Measurements from ENCODE around the gene NOD1.

NOD1 gene

DNA sequence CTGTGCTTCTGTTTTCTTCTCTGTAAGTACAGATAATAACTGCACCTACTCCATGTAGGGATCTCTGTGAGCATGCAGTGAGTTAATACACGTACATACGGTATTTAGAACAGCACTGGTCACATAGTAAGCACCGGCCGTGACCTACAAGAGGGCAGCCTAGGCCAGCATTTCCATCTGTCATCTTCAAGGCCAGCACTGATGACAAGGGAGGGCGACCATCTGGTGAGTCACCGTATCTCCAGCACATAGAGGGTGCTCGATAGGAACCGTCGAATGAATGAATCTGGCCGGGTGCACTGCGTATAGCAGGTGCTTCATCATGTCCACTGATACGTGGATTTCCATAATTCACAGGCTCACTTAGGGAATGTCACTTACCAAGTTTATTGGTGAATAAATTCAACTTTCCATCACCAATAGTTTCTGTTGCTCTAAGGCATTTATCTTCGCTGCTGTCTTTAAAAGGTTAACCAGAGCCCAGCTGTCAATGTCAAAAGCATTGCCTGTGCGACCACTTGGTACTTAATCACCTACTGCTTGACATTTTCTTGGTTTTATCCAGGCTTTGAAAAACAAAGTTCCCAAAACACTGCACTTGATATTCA, 8.3 kb downstream of the NOD1 start:
- peak in 1 of 14 donors; percentile 85 for DNase-seq

DNA sequence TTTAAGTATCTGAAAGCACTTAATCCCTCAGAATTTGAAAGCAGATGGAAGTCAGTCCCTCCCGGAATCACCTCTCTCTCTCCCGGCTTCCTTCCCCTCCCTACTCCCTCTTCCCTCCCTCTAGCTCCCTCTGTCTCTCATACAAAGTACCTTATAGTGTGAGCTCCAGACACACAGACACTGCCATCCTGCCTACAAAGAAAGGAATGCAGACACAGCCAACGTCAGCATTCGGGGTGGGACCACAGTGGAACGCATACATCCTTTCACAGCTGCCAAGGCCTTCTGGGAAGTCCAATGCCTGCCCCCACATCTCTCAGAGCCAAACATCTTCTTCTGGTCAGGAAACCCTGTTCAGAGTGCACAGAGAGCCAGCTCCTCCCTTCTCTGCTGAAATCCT, 9.3 kb downstream of the NOD1 start:
- peak in 3 of 14 donors; percentile 13 to 64 (median 63) for DNase-seq

DNA sequence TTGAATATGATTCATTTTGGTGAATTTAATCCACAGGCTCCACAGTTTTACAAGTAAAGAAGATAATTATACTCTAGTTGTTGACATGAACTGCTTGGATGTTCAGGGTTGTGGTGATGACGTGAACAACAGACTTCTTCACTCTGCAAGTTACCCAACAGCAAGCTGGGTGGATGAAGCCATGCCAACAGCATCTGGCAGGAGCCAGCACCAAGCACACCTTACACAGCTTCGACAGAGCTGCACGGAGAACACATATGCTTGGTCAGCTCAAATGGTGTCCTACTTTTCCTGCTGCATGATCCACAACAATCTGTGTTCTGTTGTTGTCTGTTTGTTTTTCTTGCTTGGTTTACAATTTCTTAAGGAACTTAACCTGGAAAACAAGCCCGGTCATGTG, 9.8 kb downstream of the NOD1 start:
- DNase-seq: no peak

DNA sequence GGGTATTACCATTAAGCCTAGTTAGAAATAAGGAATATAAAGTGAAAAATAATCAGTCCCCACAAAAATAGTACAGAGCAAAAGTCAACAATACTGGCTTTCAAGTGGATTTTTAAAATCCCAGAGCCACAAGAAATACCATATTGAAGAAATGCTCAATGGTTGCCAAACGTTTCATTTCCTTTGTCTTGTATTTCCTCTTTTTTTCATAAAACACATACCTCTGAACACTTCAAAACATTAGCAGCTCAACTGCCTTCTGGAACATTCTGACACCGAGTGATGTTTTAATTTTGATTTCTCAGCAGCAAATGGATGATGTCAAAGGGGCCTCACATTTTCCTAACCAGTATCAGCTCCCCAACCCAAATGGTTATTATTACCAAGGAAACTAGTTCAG, 10.5 kb downstream of the NOD1 start:
- DNase-seq: no peak

DNA sequence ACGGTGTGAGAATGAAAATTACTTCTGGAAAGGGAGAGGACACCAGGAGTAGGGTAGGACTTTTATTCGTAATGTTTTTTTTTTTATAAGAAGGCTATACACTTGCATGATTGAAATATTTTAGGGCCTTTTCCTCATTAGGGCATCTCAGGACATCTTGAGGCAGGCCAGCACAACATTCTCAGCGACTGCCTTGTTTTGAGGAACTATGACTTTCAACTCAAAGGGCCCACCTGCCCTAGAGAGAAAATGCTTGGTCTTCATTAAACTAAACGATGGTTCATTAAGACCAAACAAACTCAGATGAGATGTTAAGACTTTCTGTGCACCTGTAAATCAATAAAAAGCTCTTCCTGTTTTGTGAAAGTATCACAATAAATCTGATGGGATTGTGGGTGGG, 11.3 kb downstream of the NOD1 start:
- DNase-seq: no peak

DNA sequence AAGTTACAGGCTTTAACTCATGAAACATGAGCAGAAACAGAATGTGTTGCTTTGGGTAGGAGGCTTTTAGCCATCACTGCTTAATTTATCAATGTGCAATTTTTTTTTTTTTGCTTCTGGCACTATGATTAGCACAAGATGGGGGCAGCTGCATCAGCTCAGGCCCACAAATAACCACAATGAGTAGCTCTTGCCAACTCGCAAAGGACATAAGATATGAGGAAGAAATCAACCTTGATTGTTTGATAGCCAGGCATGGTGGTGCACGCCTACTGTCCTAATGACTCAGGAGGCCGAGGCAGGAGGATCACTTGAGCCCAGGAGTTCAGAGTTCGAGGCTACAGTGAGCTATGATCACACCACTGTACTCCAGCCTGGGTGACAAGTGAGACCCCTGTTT, 12.3 kb downstream of the NOD1 start:
- no peak for DNase-seq

DNA sequence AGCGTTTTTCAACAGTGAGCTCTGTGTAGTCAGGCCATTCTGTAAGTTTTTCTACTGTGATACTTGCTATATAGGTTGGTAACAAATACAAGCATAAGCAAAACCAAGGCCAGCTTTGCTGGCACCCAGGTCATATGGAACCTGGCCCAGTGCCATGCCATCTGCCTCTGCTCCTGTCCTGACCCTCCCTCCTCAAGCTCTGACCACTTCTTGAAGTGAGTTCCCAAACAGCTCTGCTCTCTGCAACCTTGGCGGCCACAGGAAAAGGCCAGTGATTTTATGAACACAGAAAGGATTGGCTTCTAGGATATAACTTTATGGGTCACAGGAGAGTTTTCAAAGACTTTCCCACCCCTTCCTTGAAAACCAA, 12.8 kb downstream of the NOD1 start:
- peak in 1 of 14 donors; percentile 77 for DNase-seq

DNA sequence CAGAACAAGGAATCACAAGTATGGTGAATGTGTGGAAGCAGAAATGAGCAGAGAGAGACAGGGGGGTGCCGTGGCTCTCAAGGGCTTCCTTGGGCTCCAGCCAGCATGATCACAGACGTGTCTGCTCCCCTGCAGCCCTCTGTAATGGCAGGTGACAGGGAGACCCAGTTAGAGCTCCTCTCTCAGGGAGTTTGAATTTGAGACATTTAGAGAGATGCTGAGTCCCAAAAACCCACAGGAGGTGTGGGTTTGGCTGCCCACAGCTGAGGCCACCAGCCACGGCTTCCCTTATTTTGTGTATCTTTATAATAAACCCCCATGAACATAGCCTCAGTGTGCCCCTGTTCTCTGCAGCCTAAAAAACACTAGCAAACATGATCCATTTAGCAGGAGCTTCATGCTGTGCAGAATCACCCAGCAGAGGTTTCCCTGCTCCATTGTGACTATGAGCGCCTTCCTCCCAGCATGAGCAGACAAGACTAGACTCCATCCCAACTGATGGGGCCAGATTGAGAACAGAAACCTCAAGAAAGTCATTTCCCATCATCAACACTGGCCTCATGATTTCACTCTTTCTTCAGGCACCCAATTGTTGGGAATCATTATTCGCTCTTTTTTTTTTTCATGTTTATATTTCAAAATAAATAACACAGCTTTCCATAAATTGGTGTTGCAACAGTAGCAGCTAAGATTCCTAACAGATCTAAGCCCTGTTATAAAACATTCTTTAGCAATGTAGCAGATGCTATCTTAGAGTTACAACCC, 13.4 kb downstream of the NOD1 start:
- peak in 1 of 14 donors; percentile 41 for DNase-seq

DNA sequence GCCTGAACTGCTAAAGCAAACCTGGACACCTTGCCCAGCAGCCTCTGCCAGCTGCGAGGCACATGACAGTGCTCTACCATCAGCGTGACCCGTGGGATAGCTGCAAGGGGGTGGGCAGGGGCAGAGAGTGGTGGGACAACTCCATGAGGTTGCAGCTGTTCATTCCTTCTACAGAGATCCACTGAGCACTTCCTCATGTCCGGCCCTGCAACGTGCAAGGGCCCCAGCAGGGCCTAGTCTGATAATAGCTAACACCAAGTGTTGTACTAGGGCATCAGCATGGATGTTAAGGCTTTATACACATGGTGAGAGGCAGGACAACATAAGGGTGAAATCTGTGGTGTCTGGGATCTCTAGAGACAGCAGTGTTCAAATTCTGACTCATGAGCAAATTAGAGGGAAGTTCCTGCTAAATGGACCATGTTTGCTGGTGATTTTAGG, 14.3 kb downstream of the NOD1 start:
- no peak for DNase-seq

DNA sequence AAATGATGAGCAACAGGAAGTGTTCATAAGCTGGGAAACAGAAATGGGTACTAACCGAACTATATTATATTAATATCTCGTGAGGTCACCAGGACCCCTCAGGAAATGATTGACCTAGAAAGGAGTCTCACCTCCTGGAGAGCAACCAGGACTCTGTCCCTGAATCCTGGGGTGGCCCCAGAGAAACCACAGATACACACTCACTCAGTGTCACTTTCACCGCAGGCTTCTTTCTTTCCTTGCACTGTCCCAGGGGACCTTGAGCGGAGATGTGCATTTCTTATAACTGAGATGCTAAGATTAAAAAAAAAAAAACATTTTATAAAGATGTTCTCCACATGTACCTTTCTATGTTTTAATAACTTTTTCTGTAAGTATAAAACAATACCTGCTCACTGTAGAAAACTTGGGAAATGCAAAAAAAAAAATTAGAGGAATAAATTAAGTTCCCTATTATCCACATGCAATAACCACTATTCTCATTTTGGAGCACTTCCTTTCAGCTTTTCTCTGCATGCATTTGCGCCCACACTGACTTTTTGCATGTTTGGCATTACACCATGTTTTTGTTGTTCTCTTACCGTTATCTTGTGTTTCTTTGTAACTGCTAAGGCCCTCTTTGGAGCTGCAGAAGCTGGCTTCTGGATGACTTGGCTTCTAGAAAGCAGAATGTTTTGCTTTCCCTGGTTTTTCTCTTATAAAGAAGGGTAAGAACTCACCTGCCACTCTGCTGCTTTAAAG, 15.0 kb downstream of the NOD1 start:
- DNase-seq: no peak

DNA sequence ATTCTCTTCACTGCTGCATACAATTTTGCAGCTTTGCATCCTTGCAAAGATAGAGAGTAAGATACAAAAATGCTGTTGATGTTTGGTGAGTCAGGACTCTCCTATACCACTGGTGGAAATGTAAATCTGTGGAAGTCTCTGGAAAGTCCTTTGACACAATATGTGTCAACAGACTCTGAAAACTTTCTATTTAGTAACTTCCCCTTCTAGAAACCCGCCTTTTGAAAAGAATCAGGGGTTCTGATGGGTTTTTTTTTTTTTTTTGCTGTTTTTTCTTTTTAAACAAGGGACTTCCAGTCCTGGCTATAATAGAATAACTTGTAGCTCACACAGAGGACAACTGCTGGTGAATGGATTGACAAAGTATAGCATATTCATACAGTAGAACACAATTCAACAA, 16.4 kb downstream of the NOD1 start:
- no peak for DNase-seq

DNA sequence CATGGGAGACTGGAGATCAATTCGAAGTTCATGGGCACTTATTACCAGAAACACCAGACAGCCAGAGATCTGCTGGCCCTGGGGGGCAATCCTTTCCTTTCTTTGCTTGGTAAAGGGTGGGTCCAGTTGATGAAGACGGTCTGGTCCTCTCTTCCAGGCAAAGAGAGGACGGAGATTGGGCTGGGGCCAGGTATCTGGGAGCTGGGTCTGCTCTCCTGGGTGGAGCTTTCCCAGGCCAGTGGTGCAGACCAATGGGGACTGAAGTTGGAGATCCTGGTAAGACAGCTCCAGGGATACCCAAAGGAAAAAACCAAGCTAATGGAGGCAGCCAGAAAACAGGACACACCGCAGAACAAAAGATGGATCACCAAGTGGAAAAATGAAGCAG, 18.3 kb downstream of the NOD1 start:
- no peak for DNase-seq

DNA sequence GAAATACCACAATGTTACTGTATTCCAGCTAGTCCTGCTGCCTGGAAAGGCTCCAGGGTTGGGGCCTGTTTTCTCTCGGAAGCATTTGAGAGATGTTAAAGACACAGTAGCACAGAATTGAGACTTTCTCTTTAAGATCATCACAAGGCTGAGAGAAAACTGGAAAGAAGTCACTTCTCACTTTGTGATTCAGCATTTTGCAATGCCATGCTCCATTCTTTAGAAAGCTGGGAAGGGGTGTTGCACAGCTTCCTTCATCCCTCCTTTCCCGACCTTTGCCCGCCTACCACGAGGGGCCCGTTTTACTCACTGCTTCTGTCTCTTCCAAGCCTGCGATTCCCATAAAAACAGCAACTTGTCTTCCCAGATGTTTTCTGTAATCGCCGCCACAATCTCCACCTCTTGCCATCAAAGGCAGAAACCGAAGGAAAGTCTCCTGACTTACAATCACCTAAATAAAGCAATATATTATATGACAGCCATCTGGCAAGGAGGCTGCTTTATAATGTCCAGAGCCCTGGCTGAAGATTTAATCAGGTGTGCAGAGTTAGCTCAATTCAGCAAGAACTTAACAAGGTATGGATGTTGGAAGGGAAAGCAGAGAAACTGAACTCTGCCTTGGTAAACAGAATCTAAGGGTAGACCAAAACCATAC, 18.9 kb downstream of the NOD1 start:
- DNase-seq: peak in 2 of 14 donors; percentile 18 to 65

DNA sequence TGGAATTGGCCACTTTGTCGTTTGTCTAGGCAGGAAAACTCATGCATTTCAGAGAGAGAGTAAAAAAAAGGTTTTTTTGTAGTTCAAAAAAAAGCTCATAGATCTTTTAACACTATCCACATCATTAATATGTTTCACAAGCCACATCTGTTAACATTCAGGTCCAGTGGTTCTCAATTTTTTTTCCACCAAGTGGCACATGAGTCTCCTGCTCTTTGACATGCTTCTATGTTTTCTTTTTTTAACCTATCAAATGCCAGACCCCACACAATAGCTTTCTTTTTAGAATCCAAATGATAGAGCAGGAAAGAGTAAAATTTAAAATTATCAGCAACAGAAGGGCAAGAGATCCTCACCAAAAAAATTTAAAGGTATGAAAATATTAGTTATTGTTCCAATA, 20.3 kb downstream of the NOD1 start:
- DNase-seq: no peak

DNA sequence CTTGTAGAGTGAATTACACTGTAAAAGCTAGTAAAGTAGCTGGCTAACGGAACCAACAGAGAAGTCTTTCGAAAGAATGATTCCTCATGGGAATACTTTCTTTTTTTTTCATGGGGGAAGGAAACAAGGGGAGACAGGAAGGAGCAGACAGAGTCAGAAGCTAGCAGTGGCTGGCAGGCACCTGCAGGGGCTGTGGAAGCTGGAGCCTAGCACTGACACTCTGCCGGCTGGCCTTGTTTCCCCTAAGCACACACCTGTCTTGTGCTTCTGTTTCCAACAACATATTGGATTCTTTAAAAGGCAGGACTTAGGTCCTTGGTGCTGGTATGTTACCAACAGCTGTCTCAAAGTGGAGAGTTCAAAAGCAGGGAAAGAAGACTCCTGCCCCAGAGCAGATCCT, 24.7 kb downstream of the NOD1 start:
- DNase-seq: no peak

DNA sequence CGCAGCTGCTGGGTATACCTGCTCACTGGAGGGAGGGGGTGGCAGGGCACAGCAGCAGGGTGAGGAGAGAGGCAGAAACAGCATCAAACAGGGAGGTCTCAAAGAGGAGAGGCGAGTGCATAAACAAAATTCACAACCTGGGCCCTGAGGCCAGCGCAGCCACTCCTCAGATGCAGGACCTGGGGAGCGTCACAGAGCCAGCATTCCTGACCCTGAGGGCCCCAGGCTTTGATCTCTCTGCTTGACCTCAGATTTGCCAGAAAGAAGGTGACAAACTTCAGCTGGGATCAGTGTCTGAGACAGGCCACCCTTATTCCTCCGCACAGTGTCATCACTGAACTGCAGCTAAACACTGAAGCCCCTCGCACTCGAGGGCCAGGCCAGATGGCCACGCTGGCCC, 25.6 kb downstream of the NOD1 start:
- no peak for DNase-seq

DNA sequence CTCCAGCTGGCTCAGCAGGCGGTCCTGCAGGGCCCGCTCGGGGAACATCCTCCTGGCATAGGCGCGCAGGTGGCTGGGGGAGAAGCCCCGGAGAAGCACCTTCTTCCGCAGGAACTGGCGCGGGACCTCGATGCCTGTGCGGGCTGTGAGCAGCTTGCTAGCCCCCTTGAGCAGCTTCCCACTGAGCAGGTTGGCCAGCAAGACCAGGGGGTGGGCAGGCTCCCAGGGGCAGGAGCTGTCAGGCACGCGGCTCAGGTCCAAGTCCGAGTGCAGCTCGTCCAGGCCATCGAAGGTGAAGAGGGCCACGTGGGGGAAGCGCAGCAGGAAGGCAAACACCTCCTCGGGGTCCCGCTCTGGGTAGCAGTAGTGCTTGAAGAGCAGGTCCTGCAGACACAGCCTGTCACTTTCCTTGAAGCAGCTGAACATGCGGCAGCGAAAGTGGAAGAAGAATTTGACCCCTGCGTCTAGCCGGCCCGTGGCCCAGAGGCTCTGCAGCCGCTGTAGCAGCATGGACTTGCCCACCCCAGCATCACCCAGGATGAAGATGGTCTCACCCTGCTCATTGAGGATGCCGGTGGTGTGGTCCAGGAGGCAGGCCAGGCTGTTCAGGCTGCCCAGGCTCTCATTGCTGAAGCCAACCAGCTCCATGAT, 26.2 kb downstream of the NOD1 start:
- no peak for DNase-seq

DNA sequence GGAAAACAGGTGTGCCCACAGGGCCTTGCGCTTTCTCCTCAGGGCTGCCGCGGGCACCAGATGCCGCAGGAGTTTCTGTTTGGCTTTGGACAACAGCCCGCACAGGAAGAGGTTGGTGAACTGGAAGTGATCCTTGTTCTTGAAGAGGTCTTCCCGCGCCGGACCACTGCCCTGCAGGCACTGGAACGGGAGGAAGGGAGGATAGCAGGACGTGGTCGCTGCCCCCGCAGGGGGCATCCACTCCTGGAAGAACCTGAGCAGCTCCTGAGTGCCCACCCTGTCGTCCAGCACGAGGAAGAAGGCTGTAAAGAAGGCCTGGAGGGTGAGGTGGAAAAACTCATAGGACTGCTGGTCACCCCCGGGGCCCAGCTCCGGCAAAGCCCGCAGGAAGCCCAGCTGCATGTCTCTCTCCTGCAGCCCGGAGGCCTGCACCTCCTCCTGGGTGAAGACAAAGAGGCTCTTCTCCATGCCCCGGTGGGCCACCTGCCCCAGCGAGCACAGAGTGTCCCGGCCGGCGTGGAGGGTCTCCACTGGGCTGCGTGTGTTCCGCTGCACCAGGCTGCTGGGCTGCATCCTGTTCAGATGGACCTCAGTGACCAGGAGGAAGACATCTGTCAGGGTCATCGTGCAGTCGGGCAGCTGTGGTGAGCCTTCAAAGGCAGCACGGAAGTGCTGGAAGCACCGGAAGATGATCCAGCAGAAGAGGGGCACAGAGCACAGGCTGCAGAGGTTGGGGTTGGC, 26.9 kb downstream of the NOD1 start:
- no peak for DNase-seq

DNA sequence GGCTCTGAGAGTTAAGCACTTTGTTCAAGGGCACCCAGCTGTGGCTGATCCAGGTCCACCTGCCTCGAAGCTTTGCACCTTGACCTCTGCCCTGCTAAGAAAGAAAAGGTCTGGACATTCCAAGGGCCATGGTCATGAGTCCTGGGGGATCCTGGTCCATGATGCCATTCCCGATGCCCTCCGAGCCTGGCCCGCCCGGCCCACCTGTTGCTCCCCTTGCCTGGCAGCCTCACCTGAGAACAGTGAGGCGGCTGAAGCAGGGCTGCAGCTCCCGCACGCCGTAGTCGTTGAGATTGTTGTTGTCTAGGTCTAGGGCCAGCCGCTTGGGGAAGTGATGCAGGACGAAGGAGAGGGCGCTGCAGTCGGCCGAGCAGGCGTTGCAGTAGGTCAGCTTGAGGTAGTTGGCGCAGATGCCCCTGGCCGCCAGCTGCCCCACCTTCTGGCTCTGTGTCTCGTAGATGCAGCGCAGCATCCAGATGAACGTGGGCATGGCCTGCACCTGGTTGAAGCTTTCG, 27.5 kb downstream of the NOD1 start:
- DNase-seq: no peak

DNA sequence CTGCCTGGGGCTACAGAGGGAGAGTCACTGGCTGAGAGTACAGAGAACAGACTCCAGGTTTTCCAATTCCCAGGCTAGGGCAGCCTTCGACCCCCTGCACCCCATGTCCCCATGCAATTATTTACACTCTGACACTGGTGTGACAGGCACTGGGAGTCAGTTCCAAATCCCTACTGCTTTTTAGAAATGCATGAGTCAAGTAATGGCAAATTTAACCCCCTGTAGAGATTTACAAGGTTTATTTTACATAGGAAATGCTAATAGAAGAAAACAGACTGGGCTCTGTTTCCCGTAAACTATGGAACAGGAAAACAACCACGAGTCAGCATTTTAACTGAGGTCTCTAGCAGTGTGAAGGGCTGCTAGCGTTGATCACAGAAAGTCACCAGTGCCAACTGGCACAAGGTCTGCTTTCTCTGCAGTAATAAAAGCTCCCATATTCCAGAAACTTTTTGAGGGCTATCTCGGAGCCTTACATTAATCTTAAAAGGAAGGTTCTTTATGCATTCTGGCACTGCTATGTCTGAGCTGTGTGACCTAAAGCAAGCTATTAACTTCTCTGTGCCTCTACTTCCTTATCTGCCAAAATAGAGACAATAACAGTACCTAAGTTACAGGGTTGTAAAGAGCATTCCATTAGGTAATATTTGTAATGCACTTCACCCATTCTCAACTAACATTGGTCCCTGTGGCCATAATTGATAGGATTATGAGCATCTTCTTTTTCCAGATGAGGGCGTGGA, 28.2 kb downstream of the NOD1 start:
- no peak for DNase-seq
